Central memory CD4-positive, alpha-beta T cell (primary cell): ENCODE data around the gene CST3.
"Not testable (repeated sequence)": the region's sequence is repeated elsewhere in the genome, so short reads cannot be mapped to it uniquely, and the experiment has no call there.

Experiments used
- DNase-seq: peaks from one replicate; pipeline ENCODE4 v3.0.0; 2022
- total RNA-seq, 3 experiments: gene quantifications; one replicate each; lab custom pipeline; 2026; lab: John Stamatoyannopoulos, UW

The CST3 gene, protein sequence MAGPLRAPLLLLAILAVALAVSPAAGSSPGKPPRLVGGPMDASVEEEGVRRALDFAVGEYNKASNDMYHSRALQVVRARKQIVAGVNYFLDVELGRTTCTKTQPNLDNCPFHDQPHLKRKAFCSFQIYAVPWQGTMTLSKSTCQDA
- total RNA-seq, result 0 to 0.19 (median 0.11) reads per million in 3 experiments

DNA sequence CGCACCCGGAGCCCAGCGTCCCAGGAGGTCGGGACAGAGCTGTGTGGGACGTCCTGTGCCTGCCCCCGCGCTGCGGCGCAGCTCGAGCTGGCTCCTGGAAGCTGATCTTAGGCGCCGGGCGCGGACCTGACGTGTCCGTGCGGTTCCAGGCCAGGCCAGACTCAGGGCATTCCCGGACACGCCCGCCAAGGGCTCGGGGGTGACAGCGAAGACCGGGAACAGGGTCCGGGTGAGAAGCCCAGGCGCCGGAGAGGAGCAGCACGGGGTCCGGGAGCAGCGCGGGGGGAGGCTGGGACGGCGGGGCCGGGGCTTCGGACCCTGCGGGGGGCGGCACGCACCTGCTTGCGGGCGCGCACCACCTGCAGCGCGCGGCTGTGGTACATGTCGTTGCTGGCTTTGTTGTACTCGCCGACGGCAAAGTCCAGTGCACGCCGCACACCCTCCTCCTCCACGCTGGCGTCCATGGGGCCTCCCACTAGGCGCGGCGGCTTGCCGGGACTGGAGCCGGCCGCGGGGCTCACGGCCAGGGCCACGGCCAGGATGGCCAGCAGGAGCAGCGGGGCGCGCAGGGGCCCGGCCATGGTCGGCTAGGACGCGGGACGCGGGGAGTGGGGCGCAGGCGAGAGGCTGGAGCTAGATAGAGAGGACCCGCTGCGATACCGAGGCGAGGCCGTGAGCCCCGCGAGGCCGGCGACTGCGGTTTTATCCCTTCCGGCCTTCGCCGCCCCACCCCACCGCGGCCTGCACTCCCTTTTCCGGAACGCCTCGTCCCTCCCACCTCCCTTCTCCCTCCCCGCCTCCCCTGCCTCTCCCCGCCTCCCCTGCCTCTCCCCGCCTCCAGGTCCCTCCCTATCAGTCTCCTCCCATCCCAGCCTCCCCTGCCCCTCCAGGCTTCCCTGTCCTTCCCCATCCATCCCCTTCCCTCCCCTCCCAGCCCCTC lies at the start of gene CST3:
CST3 (minus strand) TSS at position 674 of the 940 bp plus-strand sequence; CDS start at position 581, 93 bp downstream.
- DNase-seq, result no peak

DNA sequence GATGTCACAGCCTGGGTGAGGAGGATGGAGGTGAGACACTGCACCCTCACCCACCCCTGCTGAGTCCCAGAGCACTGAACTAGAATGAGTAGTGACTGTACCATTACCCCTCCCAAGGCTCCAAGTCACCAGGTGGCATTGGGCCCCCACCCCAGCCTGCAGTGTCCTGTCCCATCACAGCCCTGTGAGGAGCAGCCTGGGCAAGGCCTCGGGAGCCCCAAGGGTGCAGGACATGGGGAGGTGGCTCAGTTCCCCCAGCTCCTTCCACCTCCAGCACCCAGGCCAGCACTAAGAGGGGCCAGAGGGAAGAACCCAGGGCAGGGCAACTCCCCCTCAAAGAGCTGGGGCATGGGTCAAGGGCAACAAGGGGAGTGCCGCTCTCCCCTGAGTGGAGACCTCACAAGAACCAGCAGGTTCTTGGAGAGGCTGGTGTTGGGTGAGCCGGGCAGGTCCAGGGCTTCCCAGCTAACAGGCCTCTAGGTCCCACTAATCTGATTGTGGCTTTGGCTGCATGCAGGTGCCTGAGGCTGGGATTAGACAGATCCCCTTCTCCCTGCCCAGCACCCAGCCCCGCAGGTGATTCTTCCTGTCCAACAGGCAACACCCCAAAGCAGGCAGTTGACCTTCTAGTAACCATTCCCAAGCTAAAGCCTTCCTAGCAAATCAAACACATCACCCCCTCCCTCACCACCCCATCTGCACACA lies 48.4 kb upstream of the CST3 start:
- DNase-seq, result no peak

DNA sequence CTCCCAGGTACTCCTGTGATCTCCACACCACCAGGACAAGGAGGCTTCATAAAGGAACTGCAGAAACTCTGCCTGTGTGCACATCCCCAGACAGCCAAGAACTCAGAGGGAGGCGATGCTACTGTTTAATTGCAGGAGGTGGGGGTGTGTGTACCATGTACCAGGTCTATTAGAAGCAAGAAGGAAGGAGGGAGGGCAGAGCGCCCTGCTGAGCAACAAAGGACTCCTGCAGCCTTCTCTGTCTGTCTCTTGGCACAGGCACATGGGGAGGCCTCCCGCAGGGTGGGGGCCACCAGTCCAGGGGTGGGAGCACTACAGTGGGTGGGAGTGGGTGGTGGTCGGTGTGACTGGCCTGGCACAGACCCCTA lies 47.8 kb upstream of the CST3 start:
- not testable (repeated sequence) for DNase-seq

DNA sequence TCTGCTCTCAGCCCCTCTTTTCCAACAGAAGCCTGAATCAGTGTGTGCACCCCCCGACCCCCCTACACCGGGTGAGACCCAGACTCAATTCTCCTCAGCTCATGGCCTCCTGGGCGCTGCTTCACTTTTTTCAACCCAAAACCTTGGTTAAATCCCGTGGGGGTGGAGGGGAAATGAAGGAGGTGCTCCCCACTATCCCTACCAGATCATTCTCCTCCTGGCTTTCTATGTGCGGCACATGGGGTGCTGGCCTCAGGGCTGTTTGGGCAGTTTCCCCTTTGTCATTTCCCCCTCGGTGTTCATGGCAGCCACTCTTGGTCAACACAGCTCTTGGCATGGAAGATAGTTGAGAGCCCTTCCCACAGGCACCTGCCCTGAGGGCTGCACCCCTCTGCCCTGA lies 46.5 kb upstream of the CST3 start:
- no peak for DNase-seq

DNA sequence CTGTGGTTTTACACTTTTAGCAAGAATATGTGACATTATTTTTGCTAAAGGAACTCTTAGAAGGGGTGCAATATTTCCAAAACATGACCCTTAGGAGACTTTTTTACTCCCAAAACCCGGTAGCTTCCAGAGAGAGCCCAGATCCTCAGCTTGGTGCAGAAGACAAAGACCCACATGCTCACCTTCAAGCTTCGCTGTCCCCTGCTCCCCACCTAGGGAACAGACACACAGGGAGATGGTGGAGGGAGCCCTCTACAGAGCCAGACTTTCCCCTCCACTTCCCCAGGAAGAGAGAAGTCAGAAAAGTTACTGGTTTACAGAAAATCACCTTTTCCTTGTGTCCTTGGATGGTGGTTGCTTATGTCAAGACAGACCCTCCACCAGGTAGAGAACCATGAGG lies 46.1 kb upstream of the CST3 start:
- DNase-seq, result no peak

DNA sequence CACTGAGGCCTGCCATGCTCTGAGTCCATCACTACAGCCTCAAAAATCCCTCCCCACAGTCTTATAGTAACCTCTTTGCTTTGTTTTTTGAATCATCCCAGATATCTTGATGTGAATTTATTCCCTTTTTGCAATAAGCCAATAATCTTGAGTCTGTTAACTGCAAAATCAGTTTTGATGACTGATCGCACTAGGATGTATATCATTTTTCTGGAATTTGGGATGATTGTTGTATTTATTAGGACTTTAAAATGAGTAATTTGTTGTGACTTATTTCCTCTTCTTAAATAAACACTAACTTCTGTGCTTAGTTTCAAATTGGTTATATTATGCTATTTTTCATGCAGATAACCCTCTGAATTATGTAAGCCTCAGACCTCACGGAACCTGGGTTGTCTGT lies 45.5 kb upstream of the CST3 start:
- no peak for DNase-seq

DNA sequence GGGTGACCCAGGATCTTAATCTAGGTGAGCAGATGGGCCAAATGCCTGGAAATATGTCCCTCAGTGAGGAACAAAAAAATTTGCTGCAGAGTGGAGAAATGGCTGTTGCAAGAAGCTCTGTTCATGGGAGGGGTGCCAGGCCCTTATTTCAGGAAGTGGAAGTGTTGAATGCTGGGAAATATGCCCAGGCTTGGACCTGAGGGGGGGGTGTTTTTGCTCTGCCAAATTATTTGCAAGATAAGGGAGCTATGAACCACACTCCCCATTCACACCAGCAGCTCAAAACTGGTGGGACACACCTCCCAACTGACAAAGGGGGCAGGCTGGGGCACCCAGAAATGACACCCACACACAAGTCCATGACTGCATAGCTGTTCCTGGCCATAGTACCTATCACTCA lies 42.4 kb upstream of the CST3 start:
- DNase-seq, result no peak

DNA sequence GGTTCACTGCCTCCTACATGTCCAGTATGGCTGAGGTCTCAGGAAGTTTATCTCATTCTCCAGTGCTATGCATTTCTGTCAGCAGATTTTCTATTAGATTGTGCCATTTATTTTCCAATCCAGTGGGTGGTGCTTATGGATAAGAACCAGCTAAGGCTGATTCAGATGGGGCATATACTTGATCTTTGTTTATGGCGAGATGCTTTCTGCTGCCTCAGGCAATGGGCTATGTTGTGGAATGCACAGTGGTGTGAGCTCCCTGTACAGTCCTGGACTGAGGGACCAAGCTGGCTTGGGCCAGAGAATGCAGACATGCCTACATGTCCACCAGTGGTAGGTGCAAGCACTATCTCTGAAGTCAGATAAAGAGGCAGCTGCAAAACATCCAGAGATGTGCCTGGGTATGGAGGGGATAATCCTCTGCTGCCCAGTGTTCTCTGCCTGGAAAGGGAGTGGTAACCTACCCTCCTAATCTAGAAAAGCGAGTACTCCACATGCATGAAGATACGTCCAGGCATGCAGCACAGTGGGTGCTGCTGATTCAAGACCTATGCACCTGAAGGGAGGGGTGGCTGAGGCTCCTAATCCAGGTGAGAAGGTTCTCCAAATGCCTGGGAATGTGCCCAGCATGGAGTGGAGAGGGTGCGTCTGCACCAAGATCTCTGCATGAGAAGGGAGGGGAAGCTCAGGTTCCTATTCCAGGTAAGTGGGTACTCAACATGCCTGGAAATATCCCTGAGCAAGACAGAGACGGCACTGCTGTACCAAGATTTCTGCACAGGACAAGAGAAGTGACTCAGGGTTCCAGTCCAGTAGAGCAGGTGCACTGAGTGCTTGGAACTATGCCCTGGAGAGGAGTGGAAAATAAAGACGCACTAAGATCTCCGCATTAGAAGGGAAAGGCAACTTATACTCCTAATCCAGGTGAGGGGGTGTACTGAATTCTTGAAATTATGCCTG lies 41.7 kb upstream of the CST3 start:
- DNase-seq, result no peak

DNA sequence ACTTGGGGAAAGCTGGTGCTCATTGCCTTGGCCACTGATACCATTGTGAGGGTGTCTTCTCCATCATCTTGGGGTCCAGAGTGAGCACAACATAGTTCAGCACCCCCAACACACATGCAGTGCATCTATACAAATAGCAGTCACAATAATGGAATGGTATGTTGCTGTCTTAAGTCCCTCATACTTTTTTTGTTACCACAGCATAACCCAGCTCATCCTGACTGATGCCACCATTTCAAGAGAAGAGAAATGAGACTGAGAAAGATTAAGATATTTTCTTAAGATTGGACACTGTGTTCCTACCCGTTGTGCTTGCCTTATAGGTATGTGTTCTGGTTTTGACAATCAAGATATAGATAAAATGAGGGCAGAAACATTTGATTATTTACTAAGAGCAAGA lies 35.5 kb upstream of the CST3 start:
- no peak for DNase-seq

DNA sequence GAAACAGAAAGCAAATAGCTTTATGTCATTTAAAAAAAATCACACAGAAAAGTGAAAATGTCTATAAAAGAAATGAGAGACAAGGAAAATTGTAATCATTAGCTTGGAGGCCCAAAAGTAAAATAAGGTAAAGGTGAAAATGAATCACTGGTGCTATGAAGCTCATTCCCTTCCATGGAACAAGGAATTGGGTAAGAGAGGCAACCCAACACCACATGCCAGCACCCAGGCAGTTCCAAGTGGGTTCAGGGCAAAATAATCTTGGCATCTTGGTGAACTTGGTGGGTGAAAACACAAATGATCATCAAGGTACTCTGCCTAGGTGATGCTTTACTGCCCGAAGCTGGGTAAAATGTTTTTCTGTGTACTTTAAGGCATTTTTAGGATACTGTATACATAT lies 34.4 kb upstream of the CST3 start:
- DNase-seq, result no peak

DNA sequence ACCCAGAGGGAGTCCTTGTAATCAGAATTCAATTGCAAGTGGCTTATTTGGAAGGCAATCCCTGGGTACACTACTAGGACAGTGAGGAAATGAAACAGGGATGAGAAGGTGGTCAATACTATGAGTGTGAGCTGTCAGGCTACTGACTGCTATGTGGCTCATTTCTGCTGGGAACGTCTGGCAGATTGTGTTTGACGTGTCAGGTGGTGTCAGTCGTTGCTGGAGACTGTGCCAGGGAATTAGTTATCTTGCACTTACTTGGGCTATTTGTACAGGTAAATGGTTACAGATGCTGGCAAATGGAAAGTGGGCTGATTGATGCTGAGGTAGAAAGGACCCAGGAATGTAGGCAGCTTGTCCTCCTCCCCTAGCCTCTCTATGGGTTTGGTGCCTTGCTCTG lies 33.7 kb upstream of the CST3 start:
- no peak for DNase-seq

DNA sequence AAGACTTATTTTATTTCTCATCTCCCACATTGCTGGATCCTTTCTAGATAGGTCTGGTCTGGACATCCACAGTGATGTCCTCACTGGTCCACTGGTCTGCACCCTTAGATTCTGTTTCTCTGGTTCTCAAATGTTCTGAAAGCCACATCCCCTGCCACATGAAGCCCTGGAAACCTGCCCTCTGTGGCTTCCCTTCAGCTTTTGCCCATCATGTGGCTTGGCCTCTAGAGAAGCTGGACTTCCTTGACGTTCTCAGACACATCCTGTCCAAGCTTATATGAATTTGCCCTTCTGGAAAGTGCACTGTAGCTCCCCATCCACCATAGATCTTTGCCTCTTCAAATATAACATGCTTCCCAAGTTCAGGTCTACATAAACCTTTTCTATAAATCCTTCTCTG lies 32.6 kb upstream of the CST3 start:
- DNase-seq, result no peak

DNA sequence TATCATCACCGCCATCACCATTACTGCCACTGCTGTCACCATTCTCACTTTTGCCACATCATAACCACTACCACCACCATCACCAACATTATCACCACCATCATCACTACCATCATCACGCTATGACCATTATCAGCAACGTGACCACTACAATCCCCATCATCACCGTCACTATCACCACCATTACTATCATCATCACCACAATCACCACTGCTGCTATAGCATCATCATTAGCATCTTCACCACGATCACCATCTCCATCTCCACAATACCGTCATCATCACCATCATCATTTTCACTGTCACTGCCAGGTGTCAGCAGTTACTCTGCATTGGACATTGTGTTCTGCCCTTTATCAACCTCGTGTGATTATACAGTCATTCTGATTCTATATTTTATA lies 32.1 kb upstream of the CST3 start:
- no peak for DNase-seq

DNA sequence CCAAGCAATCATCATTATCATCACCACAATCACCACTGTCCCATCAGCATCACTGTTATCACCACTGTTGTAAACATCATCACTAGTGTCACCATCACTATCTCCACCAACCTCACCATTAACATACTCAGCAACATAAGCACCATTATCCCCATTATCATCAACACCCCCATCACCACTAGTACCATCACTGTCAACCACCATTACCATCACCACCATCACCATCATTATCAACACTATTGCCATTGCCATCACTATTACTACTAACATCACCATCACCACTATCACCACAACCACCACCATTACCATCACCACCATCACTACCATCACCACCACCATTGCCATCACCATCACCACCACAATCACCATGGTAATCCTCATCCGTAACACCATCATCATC lies 31.6 kb upstream of the CST3 start:
- DNase-seq, result no peak

DNA sequence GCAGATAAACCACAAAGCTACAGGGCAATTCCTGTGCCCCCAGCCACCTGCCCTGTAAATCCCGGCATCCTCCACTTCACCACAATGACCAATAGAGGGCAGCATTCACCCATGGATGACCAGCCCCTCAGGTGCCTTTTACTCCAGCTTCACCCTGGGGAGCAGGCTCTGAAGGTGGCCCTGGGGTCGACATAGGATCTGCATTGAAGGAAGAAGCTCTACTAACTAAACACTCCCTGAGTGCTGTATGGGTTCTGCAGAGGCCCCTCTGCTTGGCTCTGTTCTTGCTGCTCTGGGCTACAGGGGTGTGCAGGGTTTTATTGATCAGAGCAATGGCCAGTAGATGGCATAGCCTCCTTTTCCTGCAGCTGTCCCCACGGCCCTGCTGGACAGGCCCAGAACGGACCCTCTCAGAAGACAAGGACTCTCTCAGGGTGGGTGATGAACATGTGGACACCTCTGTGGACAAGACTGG lies 30.8 kb upstream of the CST3 start:
- DNase-seq, result peak; percentile 4

DNA sequence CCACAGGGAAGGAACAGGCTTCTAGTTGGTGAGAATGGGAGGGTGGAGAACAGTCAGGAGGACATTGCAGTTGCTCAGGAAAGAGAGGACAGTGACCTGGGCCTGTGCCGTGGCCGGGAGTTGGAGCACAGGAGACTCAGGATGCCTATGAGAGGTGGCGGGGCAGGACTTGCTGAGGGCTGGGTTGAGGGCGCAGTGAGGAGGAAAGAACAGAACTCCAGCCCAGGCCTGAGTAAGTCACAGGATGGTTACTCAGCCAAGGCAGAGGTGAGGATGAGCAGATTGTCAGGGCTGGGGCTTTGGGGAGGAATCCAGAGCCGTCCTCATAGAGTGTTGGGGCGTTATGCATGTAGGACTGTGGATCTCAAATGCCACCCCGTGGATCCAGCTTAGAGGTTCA lies 29.9 kb upstream of the CST3 start:
- no peak for DNase-seq

DNA sequence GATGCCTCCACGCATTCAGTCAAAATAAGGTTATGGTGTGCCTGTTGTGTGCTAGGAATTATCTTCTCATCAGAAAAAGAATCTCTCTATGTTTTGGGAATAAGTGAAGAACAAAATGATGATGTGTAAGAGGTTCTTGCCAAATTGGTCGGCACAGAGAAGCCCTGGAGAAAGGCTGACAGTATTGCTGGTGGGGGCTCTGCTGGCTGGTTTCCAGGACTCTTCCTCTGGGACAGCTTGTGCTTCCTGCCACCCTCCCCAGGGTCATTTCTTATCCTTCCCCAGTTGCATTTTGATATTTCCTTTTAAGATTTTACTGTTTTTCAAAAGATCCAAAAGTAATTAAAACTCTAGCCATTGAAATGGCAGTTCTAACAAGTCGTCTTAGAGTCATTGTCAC lies 28.9 kb upstream of the CST3 start:
- no peak for DNase-seq

DNA sequence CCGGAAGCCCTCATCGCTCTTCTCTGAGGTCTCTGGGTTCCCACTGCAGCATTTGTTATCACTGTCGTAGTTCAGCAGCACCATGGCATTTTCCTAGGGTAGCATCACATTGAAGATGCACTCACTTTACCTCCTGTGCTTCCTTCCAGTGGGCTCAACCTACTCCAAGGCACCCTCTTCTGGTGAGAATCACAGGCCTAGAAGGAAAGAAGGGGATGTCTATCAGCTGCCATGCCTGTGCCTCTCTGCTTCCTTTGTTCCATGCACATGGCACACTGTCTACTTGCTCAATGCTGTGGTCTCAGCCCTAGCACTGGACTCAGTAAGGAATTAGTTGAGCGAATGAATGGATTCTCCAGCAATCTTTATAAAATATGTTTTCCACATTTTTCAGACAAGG lies 28.4 kb upstream of the CST3 start:
- DNase-seq, result no peak

DNA sequence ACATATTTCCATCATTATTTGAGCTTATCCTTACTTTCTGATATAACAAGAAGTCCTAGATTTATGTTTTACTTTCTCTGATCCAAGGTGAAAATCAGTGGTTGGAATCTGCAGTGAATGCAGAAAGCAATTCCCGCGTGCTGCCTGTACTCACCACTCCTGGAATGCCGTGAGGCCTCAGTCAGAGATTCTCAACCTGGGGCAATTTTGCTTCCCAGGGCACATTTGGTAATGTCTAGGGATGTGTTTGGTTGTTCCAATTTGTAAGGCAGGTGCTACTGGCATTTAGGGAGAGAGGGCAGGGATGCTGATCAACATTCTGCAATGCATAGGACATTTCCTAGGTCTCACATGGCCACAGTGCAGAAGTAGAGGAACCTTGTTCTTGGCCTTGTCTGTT lies 27.2 kb upstream of the CST3 start:
- DNase-seq, result no peak

DNA sequence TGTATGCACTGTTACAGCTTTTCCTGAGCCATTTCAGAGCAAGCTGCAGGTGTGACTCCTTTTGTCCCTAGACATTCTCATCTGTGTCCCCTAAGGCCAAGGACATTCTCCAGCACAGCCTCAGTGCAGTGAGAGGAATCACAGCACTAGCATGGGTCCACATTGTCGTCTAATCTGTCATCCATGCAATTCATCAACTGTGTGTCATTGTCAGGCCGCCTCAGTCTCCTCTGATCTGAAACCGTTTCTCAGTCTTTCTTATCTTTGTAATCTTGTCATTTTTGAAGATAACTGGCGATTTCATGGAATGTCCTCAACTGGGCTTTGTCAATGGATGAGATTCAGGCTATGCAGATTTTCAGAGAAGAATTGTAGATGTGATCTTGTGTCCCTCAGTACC lies 26.3 kb upstream of the CST3 start:
- DNase-seq, result not testable (repeated sequence)

DNA sequence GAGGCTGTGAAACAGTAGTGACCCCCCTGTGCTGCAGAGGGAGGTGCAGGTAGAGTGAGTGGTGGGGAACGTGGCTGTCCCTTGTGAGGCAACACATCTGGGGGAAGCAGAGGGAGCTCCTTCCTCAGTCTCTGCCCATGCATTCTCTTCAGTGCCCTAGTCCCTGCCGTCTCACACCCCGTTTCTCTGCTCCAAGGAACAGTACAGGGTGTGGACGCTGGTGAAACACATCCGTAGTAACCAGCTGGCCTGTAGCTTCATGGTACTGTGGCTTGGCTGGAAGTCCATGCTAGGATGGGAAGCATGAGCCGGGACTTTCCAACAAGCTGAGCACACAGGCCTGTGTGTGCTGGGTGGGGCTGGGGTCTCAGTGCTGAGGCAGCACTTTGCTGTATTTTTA lies 25.4 kb upstream of the CST3 start:
- DNase-seq, result no peak

DNA sequence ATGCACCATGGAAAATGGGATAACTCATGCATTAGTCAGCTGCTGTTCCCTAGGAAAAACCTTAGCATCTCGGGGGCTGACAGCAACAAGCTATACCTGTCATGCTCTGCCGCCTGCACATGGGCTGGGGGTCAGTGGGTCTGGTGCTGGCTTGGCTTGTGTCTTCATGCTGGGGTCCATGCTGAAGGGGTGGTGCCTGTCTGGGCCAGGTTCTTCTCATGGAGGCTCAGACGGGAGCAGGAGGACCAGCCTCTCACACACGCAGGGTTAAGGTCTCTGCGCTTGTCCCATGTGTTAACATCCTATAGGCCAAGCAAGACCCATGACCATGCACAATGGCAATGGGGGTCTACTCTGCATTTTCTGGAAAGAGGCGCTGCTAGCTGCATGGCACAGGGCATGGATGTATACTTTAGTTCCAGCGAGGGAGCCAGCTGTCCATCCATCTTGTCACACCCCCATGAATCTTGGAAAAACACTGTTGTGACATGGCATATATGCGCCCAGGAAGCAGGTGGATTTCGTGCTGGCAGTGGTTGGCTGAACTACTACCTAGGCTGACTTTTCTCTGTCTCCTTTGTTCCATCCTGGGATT lies 24.6 kb upstream of the CST3 start:
- no peak for DNase-seq
